HG02623 (cell line): ENCODE measurements around the gene TOGARAM1.

Source experiments
- ATAC-seq: cut with Tn5 transposase; IDR thresholded peaks from one replicate; pipeline ENCODE4 v1.9.1; 2021; ENCODE audit warnings: moderate library complexity; ENCODE audit not compliant: unreplicated experiment

The TOGARAM1 gene, protein sequence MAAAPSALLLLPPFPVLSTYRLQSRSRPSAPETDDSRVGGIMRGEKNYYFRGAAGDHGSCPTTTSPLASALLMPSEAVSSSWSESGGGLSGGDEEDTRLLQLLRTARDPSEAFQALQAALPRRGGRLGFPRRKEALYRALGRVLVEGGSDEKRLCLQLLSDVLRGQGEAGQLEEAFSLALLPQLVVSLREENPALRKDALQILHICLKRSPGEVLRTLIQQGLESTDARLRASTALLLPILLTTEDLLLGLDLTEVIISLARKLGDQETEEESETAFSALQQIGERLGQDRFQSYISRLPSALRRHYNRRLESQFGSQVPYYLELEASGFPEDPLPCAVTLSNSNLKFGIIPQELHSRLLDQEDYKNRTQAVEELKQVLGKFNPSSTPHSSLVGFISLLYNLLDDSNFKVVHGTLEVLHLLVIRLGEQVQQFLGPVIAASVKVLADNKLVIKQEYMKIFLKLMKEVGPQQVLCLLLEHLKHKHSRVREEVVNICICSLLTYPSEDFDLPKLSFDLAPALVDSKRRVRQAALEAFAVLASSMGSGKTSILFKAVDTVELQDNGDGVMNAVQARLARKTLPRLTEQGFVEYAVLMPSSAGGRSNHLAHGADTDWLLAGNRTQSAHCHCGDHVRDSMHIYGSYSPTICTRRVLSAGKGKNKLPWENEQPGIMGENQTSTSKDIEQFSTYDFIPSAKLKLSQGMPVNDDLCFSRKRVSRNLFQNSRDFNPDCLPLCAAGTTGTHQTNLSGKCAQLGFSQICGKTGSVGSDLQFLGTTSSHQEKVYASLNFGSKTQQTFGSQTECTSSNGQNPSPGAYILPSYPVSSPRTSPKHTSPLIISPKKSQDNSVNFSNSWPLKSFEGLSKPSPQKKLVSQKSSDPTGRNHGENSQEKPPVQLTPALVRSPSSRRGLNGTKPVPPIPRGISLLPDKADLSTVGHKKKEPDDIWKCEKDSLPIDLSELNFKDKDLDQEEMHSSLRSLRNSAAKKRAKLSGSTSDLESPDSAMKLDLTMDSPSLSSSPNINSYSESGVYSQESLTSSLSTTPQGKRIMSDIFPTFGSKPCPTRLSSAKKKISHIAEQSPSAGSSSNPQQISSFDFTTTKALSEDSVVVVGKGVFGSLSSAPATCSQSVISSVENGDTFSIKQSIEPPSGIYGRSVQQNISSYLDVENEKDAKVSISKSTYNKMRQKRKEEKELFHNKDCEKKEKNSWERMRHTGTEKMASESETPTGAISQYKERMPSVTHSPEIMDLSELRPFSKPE (N-terminal part only)

DNA sequence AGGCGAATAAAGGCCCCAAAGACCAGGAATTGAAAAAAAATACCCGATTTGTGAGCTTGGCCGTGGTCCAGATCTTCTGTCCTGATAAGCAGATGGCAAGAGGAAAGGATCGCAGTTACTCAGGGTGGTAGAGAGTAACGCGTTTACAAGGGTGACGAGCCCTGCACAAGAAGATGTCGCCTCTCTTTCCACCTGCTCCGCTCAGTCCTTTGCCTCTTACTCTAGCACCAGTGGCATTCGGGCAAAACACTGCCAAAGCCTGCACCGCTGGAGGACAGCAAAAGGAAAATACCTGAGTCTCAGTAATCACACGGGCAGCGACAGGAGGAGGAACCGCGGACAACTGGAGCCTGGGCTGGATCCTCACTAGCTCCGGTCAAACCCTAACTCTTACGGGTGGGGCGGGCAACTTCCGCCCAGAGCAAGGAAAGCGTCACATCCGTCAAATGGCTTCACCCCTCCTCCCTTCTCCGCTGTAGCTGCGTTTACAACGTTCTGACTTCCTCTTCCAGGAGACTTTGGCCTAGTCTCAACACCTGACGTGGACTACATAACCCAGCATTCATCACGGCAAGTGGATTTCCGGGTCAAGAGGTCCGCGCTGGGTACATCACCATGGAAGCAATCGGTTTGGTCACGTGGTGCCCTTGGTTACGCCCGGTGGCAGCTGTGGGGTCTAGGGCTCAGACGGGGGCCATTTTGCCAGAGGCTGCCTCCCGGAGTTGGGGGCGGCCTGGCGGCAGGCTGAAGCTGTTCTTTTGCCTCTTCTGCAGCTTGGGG lies at the start of gene TOGARAM1, which contains the start of gene KLHL28:
TSS of gene TOGARAM1 (plus strand) at position 637 of the 780 bp plus-strand sequence. CDS start 232 bp downstream, outside the sequence.
TSS of gene KLHL28 (minus strand) at position 394 of the 780 bp plus-strand sequence. CDS start 16,019 bp downstream, outside the sequence.
- ATAC-seq = peak; percentile 88

DNA sequence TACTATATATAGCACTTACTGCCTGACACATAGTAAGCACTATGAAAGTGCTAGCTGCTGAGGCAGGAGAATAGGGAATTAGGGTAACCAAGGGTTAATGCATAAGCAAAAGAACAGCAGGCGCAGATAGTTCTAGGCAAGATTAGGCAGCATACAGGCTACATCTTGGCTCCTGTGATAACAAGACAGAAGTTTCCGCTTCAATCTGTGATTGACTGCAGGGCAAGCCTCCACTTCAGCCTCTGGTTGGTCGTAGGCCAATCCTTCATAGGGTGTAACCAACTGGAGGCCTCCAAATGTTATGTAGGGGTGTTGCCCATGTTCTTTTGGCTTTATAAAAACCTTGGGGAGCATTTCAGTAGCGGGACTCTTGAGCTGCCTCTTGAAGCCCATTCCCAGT lies 47.1 kb upstream of the TOGARAM1 start:
- ATAC-seq = no peak

DNA sequence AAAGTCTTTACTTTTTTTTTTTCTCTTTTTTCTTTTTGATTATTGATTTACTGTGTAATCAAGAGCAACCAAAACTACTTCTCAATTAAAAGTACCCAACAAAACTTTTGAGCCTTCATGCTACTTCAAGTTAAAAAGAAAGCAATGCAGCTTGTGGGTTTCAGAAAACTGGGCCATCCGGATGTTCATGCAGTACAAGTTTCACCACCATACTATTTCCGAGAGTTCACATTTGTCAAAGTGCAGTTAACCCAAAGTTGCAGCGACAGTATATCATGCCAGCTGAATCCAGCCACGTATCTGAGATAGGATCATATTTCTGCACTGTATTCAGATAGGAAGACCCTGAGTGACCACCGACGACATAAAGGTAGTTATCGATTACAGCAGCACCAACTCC lies 33.2 kb upstream of the TOGARAM1 start:
- ATAC-seq = no peak

DNA sequence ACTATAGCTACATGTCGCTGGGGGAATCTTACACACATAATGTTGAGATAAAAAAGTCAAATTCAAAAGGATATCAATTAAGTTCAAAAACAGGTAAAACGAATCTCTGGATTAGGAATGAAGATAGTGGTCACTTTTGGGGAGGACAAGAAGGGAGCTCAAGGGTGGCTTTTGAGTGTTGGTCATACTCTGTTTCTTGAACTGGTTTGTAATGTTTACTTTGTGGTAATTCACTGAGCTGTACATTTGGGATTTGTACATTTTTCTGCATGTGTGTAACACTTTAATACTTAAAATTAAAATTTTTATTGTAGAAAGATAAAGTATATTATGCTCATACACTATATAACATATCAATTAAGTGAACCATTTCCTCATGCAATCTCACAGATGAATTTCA lies 26.8 kb upstream of the TOGARAM1 start:
- no peak for ATAC-seq

DNA sequence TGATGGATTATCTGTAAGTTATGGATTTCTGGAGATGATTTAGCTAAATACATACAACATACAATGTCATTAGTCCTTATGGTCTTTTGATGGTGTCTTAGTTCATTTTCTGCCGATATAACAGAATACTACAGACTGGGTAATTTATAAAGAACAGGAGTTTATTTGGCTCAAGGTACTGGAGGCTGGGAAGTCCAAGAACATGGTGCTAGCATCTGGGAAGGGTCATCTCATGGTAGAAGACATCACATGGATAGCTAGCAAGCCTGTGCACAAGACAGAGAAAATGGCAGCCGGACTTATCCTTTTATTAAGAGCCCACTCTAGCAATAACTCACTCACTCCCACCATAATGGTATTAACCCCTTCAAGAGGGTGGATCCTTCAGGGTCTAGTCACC lies 24.4 kb upstream of the TOGARAM1 start:
- no peak for ATAC-seq

DNA sequence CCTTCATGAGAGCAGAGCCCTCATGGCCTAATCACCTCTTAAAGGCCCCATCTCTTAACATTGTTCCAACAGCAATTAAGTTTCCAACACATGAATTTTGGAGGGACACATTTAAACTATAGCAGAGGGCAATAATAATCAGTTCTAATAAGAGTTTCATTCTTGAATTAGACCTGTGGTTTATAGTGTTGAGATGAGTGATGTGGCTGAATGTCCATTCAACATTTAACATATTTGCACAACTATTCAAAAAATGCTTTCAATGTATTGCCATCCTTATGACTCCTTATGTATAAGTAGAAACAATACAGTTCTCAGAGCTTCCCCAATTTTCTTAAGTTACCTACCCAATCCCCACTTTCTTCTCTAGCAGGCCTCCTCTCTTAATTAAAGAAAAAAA lies 21.8 kb upstream of the TOGARAM1 start:
- no peak for ATAC-seq

DNA sequence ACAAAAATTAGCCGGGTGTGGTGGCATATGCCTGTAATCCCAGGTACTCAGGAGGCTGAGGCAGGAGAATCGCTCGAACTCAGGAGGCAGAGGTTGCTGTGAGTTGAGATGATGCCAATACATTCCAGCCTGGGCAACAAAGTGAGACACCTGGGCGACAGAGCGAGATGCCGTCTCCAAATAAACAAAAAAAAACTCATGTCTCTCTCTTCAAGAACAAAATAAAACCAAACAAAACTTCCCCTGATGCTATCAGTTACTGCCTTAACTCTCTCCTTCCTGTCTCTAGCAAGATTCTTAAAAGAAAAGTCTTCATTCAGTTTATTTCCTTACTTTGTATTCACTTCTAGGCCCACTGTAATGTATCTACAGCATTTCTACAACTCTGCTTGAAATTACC lies 21.0 kb upstream of the TOGARAM1 start:
- no peak for ATAC-seq

DNA sequence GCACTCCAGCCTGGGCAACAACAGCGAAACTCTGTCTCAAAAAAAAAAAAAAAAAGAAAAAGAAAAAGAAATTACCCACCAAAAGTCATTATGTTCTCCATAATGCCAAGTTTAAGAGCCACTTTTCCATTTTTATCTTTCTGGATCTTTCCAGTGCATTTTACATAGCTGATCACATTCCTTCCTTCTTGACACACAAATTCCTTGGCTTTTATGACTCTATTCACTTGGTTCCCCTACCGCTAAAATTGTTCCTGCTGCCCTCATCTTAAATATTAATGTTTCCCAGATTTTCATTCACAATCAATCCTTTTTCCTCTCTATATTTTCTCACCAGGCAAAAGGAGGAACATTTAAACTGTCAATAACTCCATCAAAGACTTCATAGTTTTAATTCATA lies 20.4 kb upstream of the TOGARAM1 start:
- no peak for ATAC-seq

DNA sequence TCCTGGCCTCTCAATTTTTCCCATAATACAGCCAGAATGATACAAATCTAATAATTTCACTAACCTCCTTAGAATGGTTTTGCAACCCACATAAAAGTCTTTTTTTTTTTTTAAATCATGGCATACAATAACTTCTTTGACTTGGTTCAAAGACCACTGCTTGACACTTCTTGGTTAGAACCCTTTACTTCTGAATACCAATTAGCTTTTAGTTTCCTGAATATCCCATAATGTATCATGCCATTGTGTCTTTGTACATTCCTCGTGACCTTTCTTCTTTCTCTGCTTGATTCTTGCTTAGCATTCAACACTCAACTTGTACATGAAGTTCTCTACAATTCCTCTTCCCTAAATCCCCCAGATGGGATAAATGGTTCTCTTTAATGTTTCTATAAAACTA lies 19.6 kb upstream of the TOGARAM1 start:
- ATAC-seq = no peak

DNA sequence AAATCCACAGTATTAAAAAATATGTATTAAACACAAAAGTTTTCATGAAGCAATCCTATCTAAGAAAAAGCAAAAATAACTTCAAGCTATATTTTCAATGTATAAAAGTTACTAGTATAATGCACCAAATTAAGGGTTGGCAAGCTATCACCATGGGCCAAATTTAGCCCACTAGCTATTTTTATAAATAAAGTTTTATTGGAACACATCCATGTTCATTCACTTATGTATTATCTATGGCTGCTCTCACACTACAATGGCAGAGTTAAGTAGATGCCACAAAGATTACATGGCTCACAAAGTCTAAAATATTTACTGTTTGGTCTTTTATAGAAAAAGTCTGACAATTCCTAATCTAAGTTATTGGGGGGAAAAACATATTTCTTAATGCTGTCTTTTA lies 17.9 kb upstream of the TOGARAM1 start:
- ATAC-seq = no peak

DNA sequence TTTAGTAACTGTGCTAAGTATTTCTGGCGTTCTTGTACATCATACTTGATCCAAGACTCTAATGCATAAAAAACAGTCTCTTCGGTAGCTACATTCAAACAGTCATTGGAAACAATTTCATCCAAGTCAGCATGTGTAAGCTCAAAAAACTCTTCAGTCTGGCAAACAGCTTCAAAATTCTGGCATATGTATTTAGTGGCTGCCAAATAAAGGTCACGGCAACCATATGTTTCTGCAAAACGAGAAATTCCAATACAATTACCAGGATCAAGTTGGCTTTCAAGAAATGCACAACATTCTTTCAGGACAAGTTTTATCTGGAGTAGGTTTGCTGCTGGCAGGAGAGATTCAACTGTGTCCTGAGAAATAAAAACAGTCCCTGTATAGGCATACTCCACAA lies 16.7 kb upstream of the TOGARAM1 start:
- no peak for ATAC-seq

DNA sequence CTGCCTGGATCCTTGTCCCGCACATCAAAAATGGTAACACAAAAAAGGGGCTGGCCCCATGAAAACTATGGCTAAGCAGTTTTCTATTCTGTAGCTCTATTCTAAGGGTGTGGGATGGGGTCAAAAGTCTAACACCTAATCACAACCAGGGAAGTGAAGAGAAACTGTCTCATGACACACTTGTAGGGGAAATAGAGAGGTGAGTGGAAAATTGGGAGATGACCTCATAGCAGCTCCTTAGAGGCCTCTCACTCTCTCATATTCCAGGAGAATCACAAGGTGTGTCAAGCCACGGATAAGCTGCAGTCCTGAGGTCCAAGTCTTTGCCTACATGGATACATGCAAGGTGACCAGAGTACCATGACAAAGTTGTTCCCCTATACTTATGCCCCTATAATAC lies 10.9 kb upstream of the TOGARAM1 start:
- no peak for ATAC-seq

DNA sequence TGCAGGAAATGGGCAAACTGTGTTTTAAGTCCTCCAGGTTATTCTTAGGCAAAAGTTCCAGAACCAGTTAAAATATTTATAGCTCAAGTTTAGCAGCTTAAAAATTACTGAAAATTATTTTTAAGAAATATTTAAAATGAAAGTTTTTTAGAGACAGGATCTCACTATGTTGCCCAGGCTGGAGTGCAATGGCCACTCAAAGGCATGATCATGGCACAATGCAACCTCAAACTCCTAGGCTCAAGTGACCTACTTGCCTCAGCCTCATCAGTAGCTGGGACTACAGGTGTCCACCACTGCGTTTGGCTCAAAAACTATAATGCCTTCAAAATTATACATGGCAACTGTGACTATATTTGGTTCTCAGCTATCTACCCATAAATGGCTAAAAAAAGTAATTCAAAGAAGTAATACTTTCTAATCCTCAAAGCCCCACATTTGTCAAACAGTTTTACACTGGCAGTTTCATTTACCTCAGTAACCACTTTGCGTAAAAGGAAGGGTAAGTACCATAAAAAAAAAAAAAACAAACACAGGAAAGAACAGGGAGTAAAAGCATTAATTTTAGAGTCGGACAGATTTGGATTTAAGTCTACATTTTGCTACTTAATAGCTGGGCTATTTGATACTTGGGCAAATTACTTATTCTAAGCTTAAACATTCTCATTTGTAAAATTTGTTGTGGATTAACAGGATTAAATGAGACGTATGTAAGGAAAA lies 9.4 kb upstream of the TOGARAM1 start:
- no peak for ATAC-seq

DNA sequence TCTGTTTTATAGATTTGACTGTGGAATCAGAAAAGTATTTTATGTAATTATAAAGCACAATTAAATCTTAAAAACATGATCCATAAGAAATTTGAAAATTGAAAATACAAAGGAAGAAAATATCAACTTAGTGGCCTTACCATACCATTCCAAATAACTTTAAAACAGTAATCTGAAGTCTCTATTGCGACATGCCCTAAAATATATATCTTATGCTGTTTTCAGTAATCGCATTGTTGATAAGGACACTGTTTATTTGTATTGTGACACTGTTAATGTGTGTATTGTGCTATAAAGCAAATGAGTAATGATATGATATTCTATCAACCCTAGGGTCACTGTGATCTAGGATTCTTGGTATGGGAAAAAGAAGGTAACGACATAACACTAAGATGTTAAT lies 7.2 kb upstream of the TOGARAM1 start:
- ATAC-seq = no peak

DNA sequence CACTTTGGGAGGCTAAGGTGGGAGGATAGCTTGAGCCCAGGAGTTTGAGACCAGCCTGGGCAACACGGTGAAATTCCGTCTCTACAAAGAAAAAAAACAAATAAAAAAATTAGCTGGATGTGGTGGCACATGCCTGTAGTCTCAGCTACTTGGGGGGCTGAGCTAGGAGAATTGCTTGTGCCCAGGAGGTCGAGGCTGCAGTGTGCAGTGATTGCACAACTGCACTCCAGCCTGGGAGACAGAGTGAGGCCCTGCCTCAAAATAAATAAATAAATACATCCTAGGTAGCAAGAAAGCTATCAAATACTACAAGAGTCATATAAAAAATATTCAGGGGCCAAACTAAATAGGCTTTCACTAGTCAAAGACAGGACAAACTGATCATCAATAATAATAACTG lies 6.5 kb upstream of the TOGARAM1 start:
- ATAC-seq = no peak

DNA sequence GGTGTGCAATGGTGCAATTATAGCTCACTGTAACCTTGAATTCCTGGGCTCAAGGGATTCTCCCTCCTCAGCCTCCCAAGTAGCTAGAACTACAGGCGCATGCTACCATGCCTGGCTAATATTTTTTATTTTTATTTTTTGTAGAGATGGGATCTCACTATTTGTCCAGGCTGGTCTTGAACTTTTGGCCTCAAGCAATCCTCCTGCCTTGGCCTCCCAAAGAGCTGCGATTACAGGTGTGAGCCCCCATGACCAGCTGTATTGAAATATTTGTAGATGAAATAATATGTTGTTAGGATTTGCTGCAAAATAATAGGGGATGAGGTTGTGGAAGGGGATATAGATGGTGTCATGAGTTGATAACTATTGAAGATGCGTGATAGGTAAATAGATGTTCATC lies 5.1 kb upstream of the TOGARAM1 start:
- no peak for ATAC-seq

DNA sequence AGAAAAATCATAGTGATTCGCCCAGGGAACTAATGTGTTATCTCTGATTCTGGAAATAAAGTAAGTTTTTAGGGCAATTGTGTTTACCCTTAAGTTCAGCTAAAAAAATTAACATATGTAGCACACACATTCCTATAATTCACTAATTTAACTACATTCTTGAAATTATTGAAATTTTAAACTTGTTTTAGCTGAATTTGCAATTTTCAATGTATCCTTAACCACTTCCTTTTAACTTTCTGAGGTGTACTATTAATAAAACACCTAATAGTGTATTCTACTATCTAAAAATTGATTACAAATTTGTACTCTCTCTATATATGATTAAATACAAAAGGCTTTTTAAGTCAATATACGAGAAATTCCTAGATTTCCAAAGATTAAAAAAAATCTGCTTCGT lies 2.5 kb upstream of the TOGARAM1 start:
- no peak for ATAC-seq

DNA sequence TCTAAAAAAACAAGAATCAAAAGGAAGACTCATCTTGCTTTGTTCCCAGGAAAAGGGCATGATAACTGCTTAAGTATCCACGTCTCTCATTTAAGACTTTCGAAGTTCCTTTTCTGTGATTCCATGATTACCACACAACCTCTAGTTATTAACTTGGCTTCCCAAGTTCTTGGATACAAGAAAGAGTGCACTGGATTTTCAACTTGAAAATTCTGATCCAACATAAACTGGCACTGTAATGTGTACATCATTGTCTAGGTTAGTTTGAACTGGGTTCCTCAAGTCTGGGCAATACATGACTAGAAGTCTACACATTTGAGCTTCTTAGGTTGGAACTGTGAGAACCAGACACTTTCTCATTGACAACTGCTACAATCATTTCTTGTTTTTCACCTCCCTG lies 1.8 kb upstream of the TOGARAM1 start:
- no peak for ATAC-seq

DNA sequence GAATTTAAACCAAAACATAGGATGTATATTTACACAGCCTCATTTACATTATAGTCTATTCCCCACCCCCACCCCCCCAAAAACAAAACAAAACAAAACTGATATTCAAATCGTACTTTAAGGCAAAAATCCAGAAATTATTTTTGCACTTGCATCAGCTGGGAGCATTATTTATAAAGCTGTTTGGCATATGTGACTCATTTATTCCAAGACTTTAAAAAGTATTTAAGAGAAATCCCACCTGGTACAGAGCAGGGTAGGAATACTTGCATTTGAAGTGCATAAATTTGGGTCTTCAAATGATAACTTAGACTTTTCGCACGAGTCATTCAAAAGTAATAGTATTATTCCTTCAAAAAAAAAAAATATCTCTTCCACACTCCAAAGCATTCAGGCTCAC lies 1.3 kb upstream of the TOGARAM1 start:
- no peak for ATAC-seq

DNA sequence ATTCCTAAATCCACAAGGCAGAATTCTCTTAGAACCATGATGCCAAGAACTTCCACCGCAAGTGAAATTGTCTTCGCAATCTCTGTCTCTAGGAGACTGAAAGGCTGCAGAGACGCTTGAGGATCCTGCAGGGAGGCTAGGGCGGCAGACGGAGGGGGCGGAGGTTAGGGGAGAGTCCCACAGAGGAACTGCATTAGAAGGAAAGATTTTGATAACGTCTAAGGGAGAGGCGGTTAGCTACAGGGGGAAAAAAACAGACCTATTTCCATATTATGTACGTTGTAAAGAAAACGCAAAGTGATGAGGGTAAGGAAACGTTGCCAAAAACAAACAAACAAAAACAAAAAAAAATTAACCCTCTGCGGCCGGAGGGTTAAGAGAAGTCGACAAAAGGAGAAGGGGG lies 838 bp upstream of the TOGARAM1 start:
- peak; percentile 20 for ATAC-seq
